Activated CD4-positive, alpha-beta T cell treated with anti-CD3 and anti-CD28 coated beads for 36 hours (primary cell): ENCODE measurements around the gene NEK6. TPM values are rescaled to one million over a fixed set of nuclear protein-coding genes. Genes with fewer than 3 reads are reported as not detected.

ENCODE experiments used
- ATAC-seq: fragments of 200-7000 bp; cut with Tn5 transposase; one replicate; pipeline ENCODE4 v1.10.0; 2021; ENCODE audit warnings: mild to moderate bottlenecking, moderate library complexity
- CTCF ChIA-PET: fragments of 350-600 bp; sonication (Branson Sonifier 250); formaldehyde crosslinking; loops from one replicate; lab custom pipeline; 2021; ENCODE audit warnings: antibody characterized with exemption; lab: Charles Lee
- POLR2A ChIA-PET: fragments of 350-600 bp; sonication (Branson Sonifier 250); formaldehyde crosslinking; loops from one replicate; lab custom pipeline; 2021; ENCODE audit warnings: antibody characterized with exemption, inconsistent platforms; lab: Charles Lee
- DNase-seq: peaks from one replicate; pipeline ENCODE4 v3.0.0-alpha.2; 2020
- H3K27ac Mint-ChIP-seq: one replicate; pipeline ENCODE4 v1.8.0; 2021; ENCODE audit warnings: mixed read lengths
- H3K27me3 Mint-ChIP-seq: one replicate; pipeline ENCODE4 v1.8.0; 2021; ENCODE audit warnings: mixed read lengths
- H3K36me3 Mint-ChIP-seq: one replicate; pipeline ENCODE4 v1.8.0; 2021; ENCODE audit warnings: low read depth, mixed read lengths
- H3K4me1 Mint-ChIP-seq: one replicate; pipeline ENCODE4 v1.8.0; 2021; ENCODE audit warnings: mixed read lengths
- H3K4me3 Mint-ChIP-seq: one replicate; pipeline ENCODE4 v1.8.0; 2021; ENCODE audit warnings: mild to moderate bottlenecking, moderate library complexity, mixed read lengths
- H3K9me3 Mint-ChIP-seq: one replicate; pipeline ENCODE4 v1.8.0; 2021; ENCODE audit warnings: low read depth, mixed read lengths
- intact Hi-C, 2 experiments: fragments of 100-400 bp; cut with DNase I in 1 of 2; cut with micrococcal nuclease in 1 of 2; formaldehyde crosslinking; loops; one replicate each; pipeline versions ENCODE4 v1.14.2 to v1.15.1; 2022 to 2024; cut with DNase I, micrococcal nuclease
- total RNA-seq, 2 experiments: library from RNA; stranded (reverse); gene quantifications; one replicate each; pipeline ENCODE4 v1.2.3, GENCODE V29; 2021

The NEK6 gene
- total RNA-seq, 2 experiments from 2014 or later: 6.4 to 10.1 TPM

DNA sequence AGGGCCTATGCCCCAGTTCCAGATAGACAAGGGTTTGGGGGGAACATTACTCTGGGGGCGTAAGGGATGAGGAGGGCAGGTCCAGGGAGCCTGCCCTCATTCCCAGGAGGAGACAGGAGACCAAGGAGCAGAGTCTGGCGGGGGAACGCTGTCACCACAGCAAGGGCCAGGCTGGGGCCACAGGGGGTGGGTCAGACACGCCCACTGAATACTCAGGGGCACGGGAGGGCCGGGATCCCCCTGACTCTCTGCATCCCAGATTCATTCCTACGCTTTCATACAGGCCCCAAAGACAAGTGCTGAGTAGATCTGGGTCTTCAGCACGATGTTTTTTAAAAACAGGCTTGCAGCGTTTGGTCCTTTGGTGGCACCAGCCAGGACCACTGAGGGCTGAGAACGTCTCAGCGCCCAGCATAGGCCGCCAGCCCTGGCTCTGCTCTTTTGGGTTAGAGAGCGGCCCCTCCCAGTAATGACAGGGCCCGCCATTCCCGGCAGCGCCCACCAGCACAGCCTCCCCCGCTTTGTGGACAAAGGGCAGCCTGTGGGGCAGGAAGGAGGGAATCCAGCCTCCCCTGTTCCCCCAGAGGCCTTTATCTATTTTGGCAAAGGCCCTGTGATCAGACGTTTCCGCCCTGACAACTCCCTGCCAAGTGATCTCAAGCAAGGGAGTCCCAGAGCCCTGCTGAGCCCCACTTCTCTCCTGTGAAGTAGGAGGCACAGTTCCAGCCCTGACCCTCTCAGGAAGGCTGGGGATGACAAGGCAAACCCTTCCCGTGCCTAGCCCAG, 24.9 kb downstream of the NEK6 start:
- H3K36me3 Mint-ChIP-seq: no peaks in the 10 kb centered on the region
- H3K4me3 Mint-ChIP-seq: no peak overlapping the region
- H3K9me3 Mint-ChIP-seq: no peaks in the 10 kb centered on the region
- H3K27ac Mint-ChIP-seq: no peak overlapping the region
- ATAC-seq: no peak
- ChIA-PET POLR2A (no interaction called here), CTCF (no interaction called here)
- H3K27me3 Mint-ChIP-seq: no peaks in the 10 kb centered on the region
- peaks cover 24% of the 10 kb centered on the region for H3K4me1 Mint-ChIP-seq
- intact Hi-C loops: no loop called here
- DNase-seq: no peak

- ChIA-PET CTCF (no interaction called here), POLR2A (no interaction called here)
- intact Hi-C loops: no loop called here
- no peaks in the 10 kb centered on the region for H3K36me3 Mint-ChIP-seq
- DNase-seq: no peak
- H3K4me1 Mint-ChIP-seq: peaks cover 28% of the 10 kb centered on the region
- no peak overlapping the region for H3K4me3 Mint-ChIP-seq
- H3K27me3 Mint-ChIP-seq: no peaks in the 10 kb centered on the region
- no peak for ATAC-seq
- no peaks in the 10 kb centered on the region for H3K9me3 Mint-ChIP-seq
- no peak overlapping the region for H3K27ac Mint-ChIP-seq
Measured at GRCh38 chr9:124283228-124283814, 25.6 kb downstream of the NEK6 start.

DNA sequence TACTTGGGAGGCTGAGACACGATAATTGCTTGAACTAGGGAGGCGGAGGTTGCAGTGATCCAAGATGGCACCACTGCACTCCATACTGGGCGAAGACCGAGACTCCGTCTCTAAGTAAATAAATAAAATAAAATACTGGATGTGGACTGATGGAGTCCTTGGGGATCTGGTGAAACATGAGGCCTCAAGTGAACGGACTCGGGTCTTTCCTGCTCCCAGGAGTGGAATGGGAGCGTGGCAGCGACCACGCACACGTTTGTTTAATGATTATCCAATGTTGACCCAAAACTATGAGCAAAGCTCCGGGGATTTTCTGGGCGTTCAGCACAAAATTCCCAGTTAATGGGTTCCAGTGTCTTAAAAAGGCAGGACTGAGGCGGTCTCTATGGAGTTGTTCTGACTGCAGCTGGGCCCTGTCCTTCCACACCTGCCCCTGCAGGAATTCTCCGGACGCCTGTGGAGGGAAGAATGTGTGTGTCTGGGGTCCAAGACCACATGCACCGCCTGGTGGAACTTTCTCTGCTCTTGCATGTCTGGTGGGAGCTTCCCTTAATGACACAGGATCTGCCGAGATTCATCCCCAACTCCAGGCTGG, 26.6 kb downstream of the NEK6 start:
- Mint-ChIP-seq H3K4me3 (no peak overlapping the region), H3K27ac (no peak overlapping the region), H3K27me3 (no peaks in the 10 kb centered on the region), H3K4me1 (peaks cover 28% of the 10 kb centered on the region), H3K36me3 (no peaks in the 10 kb centered on the region), H3K9me3 (no peaks in the 10 kb centered on the region)
- intact Hi-C loops: no loop called here
- ChIA-PET CTCF (no interaction called here), POLR2A (no interaction called here)
- DNase-seq (no peak), ATAC-seq (no peak)

- H3K9me3 Mint-ChIP-seq: no peaks in the 10 kb centered on the region
- POLR2A ChIA-PET: no interaction called here
- no peaks in the 10 kb centered on the region for H3K27me3 Mint-ChIP-seq
- peak overlapping the region; percentile 25 for H3K27ac Mint-ChIP-seq
- ATAC-seq: no peak
- no peak for DNase-seq
- no peak overlapping the region for H3K4me3 Mint-ChIP-seq
- CTCF ChIA-PET: no interaction called here
- peaks cover 28% of the 10 kb centered on the region for H3K4me1 Mint-ChIP-seq
- H3K36me3 Mint-ChIP-seq: no peaks in the 10 kb centered on the region
- intact Hi-C loops: loop anchor here in 1 of 2 experiments (5.0 kb wide), 1 partner anchor 33 kb away; no protein-coding TSS in a partner anchor
Measured at GRCh38 chr9:124284940-124285441, 27.2 kb downstream of the NEK6 start.

DNA sequence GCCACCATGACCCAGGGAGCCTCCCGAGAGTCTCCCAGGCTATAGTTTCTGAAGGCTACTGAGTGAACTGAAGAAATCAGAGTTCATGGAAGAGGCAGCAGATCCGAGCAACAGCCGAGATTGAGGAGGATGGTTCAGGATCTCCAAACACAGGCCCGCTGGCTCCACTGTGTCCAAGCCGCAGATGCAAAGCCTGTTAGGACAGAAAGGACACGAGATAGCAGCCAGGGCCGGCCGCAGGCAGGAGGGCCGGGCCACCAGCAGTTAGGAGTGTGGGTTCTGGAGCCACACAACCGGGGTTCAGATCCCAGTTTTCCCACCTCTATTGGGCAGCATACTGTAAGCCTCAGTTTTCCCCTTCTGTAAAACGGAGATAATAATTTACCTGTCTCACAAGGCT, 27.7 kb downstream of the NEK6 start:
- ChIA-PET CTCF (interaction anchor here (0.6 kb wide), 1 partner anchor 160 kb away, joined by 3 read pairs; no protein-coding TSS in a partner anchor), POLR2A (no interaction called here)
- Mint-ChIP-seq H3K27me3 (no peaks in the 10 kb centered on the region), H3K27ac (peak overlapping the region; percentile 93), H3K36me3 (no peaks in the 10 kb centered on the region), H3K9me3 (no peaks in the 10 kb centered on the region), H3K4me3 (no peak overlapping the region), H3K4me1 (peaks cover 28% of the 10 kb centered on the region)
- intact Hi-C loops: loop anchor here in 1 of 2 experiments (5.0 kb wide), 1 partner anchor 33 kb away; no protein-coding TSS in a partner anchor
- ATAC-seq (no peak), DNase-seq (no peak)

GRCh38 chr9:124285903-124286291, 28.1 kb downstream of the NEK6 start:
- peak overlapping the region; percentile 58 for H3K4me3 Mint-ChIP-seq
- no peaks in the 10 kb centered on the region for H3K9me3 Mint-ChIP-seq
- ChIA-PET CTCF (interaction anchor here (0.6 kb wide), 1 partner anchor 160 kb away, joined by 3 read pairs; no protein-coding TSS in a partner anchor), POLR2A (no interaction called here)
- peak overlapping the region; percentile 93 for H3K27ac Mint-ChIP-seq
- H3K4me1 Mint-ChIP-seq: peaks cover 31% of the 10 kb centered on the region
- no peaks in the 10 kb centered on the region for H3K36me3 Mint-ChIP-seq
- DNase-seq: peak; percentile 72
- ATAC-seq: peak; percentile 37
- no peaks in the 10 kb centered on the region for H3K27me3 Mint-ChIP-seq
- intact Hi-C loops: loop anchor here (1.0 to 5.0 kb wide), 3 partner anchors 32 to 84 kb away; no protein-coding TSS in a partner anchor

- Mint-ChIP-seq H3K9me3 (no peaks in the 10 kb centered on the region), H3K36me3 (no peaks in the 10 kb centered on the region), H3K27ac (peak overlapping the region; percentile 93), H3K27me3 (no peaks in the 10 kb centered on the region), H3K4me3 (peak overlapping the region; percentile 58), H3K4me1 (peaks cover 36% of the 10 kb centered on the region)
- CTCF ChIA-PET: interaction anchor here (0.6 kb wide), 2 partner anchors 39 to 161 kb away, joined by 3 to 4 read pairs; no protein-coding TSS in a partner anchor
- intact Hi-C loops: loop anchor here (1.0 to 5.0 kb wide), 3 partner anchors 32 to 84 kb away; no protein-coding TSS in a partner anchor
- POLR2A ChIA-PET: no interaction called here
- DNase-seq (peak; percentile 76), ATAC-seq (peak; percentile 84)
Measured at GRCh38 chr9:124286292-124286931, 28.7 kb downstream of the NEK6 start.

GRCh38 chr9:124290053-124290591, 32.4 kb downstream of the NEK6 start:
- ChIA-PET CTCF (interaction anchor here (0.6 to 1.0 kb wide), 2 partner anchors 163 to 1978 kb away, joined by 3 to 4 read pairs; no protein-coding TSS in a partner anchor), POLR2A (no interaction called here)
- H3K27me3 Mint-ChIP-seq: peaks cover 9% of the 10 kb centered on the region
- intact Hi-C loops: loop anchor here in 1 of 2 experiments (10.0 kb wide), 1 partner anchor 165 kb away; no protein-coding TSS in a partner anchor
- H3K9me3 Mint-ChIP-seq: no peaks in the 10 kb centered on the region
- peaks cover 55% of the 10 kb centered on the region for H3K4me1 Mint-ChIP-seq
- ATAC-seq (no peak), DNase-seq (no peak)
- no peaks in the 10 kb centered on the region for H3K36me3 Mint-ChIP-seq
- no peak overlapping the region for H3K27ac Mint-ChIP-seq
- no peak overlapping the region for H3K4me3 Mint-ChIP-seq

DNA sequence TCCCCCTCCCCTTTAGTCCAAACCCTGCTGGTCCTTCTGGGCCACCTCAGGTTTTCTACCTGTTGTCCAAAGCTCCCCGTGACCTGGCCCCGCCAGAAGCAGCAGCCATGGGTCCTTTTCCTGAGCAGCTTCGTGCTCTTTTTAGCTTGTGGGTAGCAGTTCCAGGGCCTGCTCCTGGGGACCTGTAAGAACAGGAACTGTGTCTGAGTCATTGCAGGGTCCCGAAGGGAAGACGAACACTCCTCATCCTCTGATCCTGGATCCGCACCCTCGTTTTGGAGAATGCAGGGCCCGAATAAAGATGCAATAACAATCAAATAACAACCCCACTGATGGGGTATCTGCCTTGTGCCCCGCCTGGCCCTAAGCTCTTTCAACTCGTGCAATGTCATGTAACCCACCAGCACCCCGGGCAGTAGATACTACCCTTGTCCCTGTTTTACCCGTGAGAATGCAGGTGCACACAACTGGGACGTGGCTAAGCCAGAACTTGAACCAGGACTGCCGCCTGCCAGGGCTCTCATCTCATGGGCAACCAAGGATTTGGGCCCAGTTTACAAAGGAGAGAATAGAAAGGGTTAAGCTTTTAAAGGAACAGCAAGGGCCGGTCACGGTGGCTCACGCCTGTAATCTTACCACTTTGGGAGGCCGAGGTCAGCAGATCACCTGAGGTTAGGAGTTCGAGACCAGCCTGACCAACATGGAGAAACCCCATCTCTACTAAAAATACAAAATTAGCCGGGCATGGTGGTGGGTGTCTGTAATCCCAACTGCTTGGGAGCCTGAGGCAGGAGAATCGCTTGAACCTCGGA, 33.2 kb downstream of the NEK6 start:
- peaks cover 9% of the 10 kb centered on the region for H3K27me3 Mint-ChIP-seq
- no peaks in the 10 kb centered on the region for H3K36me3 Mint-ChIP-seq
- H3K27ac Mint-ChIP-seq: no peak overlapping the region
- H3K9me3 Mint-ChIP-seq: no peaks in the 10 kb centered on the region
- CTCF ChIA-PET: interaction anchor here (0.5 to 1.0 kb wide), 3 partner anchors 164 to 1979 kb away, joined by 3 to 4 read pairs (median 3); no protein-coding TSS in a partner anchor
- H3K4me3 Mint-ChIP-seq: peak overlapping the region; percentile 18
- no peak for ATAC-seq
- H3K4me1 Mint-ChIP-seq: peaks cover 51% of the 10 kb centered on the region
- POLR2A ChIA-PET: no interaction called here
- DNase-seq: no peak
- intact Hi-C loops: loop anchor here in 1 of 2 experiments (10.0 kb wide), 1 partner anchor 166 kb away; no protein-coding TSS in a partner anchor
